PC-3 (cell line): ENCODE data around the gene LSM12. TPM values are rescaled to one million over a fixed set of nuclear protein-coding genes. Genes with fewer than 3 reads are reported as not detected.
A peak's percentile ranks its signal among the peaks of the same experiment; 100 is the strongest.

Experiments used
- ATAC-seq: fragments of 200-7000 bp; cut with Tn5 transposase; 2 replicates; pipeline ENCODE4 v1.9.1; 2020; ENCODE audit warnings: mild to moderate bottlenecking, moderate library complexity
- BruUV-seq: library from RNA; stranded (reverse); fragments of 400-500 nt; replicated peaks from 2 replicates; lab custom pipeline; 2021; lab: Mats Ljungman, UMichigan
- CTCF ChIA-PET: fragments of 300-600 bp; sonication (Branson Sonifier 250); formaldehyde crosslinking; loops from one replicate; lab custom pipeline; 2022; ENCODE audit warnings: antibody characterized with exemption; lab: Charles Lee
- POLR2A ChIA-PET: fragments of 300-600 bp; sonication (Branson Sonifier 250); formaldehyde crosslinking; loops from one replicate; lab custom pipeline; 2022; ENCODE audit warnings: antibody characterized with exemption; ENCODE audit not compliant: unreplicated experiment; lab: Charles Lee
- DNase-seq: peaks from one replicate; pipeline ENCODE4 v3.0.0-alpha.2; 2015
- H2AFZ ChIP-seq: fragments of 300-600 bp; sonication (generic); 2 replicates; pipeline ENCODE4 v1.6.0; 2016; ENCODE audit warnings: antibody characterized with exemption, low read length
- H3F3A ChIP-seq: fragments of 300-600 bp; sonication (generic); one replicate; pipeline ENCODE4 v1.6.0; 2017; ENCODE audit warnings: antibody characterized with exemption, low read length, control low read depth, mild to moderate bottlenecking; ENCODE audit not compliant: unreplicated experiment
- H3K27ac ChIP-seq: fragments of 300-600 bp; sonication (generic); 2 replicates; pipeline ENCODE4 v1.5.1; 2016; ENCODE audit warnings: mild to moderate bottlenecking, low read length
- H3K27me3 ChIP-seq: fragments of 300-600 bp; sonication (generic); 2 replicates; pipeline ENCODE4 v1.6.1; 2016; ENCODE audit warnings: low read length, mixed read lengths
- H3K36me3 ChIP-seq: fragments of 300-600 bp; sonication (generic); 2 replicates; pipeline ENCODE4 v1.6.1; 2016; ENCODE audit warnings: low read depth, mixed run types, low read length, mixed read lengths
- H3K4me1 ChIP-seq: fragments of 300-600 bp; sonication (generic); 2 replicates; pipeline ENCODE4 v1.5.1; 2016; ENCODE audit warnings: low read length; ENCODE audit not compliant: insufficient read depth
- H3K4me2 ChIP-seq: fragments of 300-600 bp; sonication (generic); 2 replicates; pipeline ENCODE4 v1.6.0; 2016; ENCODE audit warnings: low read length
- H3K4me3 ChIP-seq: fragments of 300-600 bp; sonication (generic); 2 replicates; pipeline ENCODE4 v1.5.1; 2016; ENCODE audit warnings: mild to moderate bottlenecking, low read length, mixed read lengths
- H3K79me2 ChIP-seq: fragments of 300-600 bp; sonication (generic); 2 replicates; pipeline ENCODE4 v1.6.1; 2017; ENCODE audit warnings: low read length, mixed read lengths
- H3K9ac ChIP-seq: fragments of 300-600 bp; sonication (generic); 2 replicates; pipeline ENCODE4 v1.6.0; 2016; ENCODE audit warnings: mild to moderate bottlenecking, low read length
- H3K9me2 ChIP-seq: fragments of 300-600 bp; sonication (generic); replicated peaks from 2 replicates; pipeline ENCODE4 v1.6.1; 2016; ENCODE audit warnings: mixed run types, low read length, mixed read lengths
- H3K9me3 ChIP-seq: fragments of 300-600 bp; sonication (generic); 2 replicates; pipeline ENCODE4 v1.6.1; 2016; ENCODE audit warnings: low read length, mixed read lengths
- H4K20me1 ChIP-seq: fragments of 300-600 bp; sonication (generic); 2 replicates; pipeline ENCODE4 v1.6.1; 2016; ENCODE audit warnings: low read length, mixed read lengths
- EZH2 ChIP-seq: fragments of 300-600 bp; sonication (generic); IDR thresholded peaks from one replicate; pipeline ENCODE4 v1.6.1; 2017; ENCODE audit warnings: antibody characterized with exemption, mild to moderate bottlenecking, low read length; ENCODE audit not compliant: unreplicated experiment
- EZH2phosphoT487 ChIP-seq: fragments of 300-600 bp; sonication (generic); IDR thresholded peaks from 2 replicates; pipeline ENCODE4 v1.6.1; 2018; ENCODE audit warnings: mild to moderate bottlenecking, antibody characterized with exemption, low read length, borderline replicate concordance
- intact Hi-C: fragments of 100-400 bp; cut with micrococcal nuclease; formaldehyde crosslinking; loops from 2 replicates; pipeline ENCODE4 v1.9.0; 2023
- total RNA-seq: library from RNA; depleted of rRNA; stranded (reverse); fragments of >200 nt; gene quantifications from 2 replicates; pipeline ENCODE4 v1.2.3, GENCODE V29; 2014
- TF ChIP-seq, protein P1 (sequence below): fragments of 300-600 bp; sonication (generic); conservative IDR thresholded peaks from 2 replicates; pipeline ENCODE4 v1.5.1; 2017; ENCODE audit warnings: antibody characterized with exemption, low read depth, mild to moderate bottlenecking, low read length

Gene LSM12
- total RNA-seq, 1 experiment from 2014 or later = 118 TPM

DNA sequence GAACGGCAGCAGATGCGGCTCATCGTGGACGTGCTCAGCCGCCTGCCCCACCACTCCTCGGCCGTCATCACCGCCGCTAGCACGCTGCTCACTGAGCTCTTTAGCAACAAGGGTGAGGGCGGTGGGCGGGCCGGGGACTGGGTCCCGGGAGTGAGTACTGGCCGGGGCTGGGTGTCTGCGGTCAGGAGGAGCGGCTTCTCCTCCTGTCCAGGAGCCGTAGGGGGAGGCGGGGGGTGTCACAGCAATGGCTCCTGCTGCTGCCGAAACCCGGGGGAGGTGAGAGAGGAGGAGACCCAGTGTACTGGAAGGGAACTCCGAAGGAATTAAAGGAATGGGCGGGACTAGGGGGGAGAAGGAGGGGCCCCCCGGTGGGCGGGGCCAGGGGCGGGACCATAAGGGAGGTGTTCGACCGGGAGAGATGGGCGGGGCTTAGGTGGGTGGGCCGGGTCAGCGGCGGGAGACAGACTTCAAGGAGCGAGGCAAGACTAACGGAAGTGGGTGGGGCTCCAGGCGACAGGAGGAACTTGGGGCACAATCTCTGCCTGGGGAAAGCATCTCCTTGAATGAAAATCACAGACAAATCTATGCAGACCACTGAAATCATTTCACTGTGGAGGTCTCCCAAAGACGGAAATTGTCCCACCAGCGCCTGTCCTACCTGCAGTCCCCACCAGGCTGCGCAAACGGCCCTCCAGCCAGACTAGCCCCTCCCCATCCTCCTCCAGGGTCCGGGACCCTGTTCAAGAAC, 59.7 kb downstream of the LSM12 start:
- no peaks in the 10 kb centered on the region for H3K27me3 ChIP-seq
- ChIA-PET CTCF (interaction anchor here (0.6 to 1.3 kb wide), 8 partner anchors 11 to 212 kb away, joined by 3 to 9 read pairs (median 4); partner anchors contain the start of gene G6PC3), POLR2A (interaction anchor here (0.5 to 0.6 kb wide), 5 partner anchors 93 to 550 kb away, joined by 3 to 4 read pairs (median 3); partner anchors contain the start of gene HDAC5)
- H3K36me3 ChIP-seq = peaks cover 10% of the 10 kb centered on the region; the same call in 1 of the 2 replicates
- no peaks in the 10 kb centered on the region for H3K9me3 ChIP-seq
- ATAC-seq (peak; percentile 59), DNase-seq (peak; percentile 100)
- H3K4me3 ChIP-seq = peak overlapping the region; percentile 83
- H3K4me1 ChIP-seq = peaks cover 33% of the 10 kb centered on the region
- intact Hi-C loops = loop anchor here (1.0 to 5.0 kb wide), 3 partner anchors 8 to 131 kb away; partner anchors contain the start of gene TMEM101
- H3K9ac ChIP-seq = peak overlapping the region; percentile 74
- H3K27ac ChIP-seq = peak overlapping the region; percentile 66
- H3K9me2 ChIP-seq = no peaks in the 10 kb centered on the region
- H3K4me2 ChIP-seq = peak overlapping the region; percentile 96
- peaks cover 4% of the 10 kb centered on the region for H3F3A ChIP-seq
- no TSS peak for BruUV-seq
- peak overlapping the region; percentile 89 for H2AFZ ChIP-seq
- TF ChIP-seq, protein P1, sequence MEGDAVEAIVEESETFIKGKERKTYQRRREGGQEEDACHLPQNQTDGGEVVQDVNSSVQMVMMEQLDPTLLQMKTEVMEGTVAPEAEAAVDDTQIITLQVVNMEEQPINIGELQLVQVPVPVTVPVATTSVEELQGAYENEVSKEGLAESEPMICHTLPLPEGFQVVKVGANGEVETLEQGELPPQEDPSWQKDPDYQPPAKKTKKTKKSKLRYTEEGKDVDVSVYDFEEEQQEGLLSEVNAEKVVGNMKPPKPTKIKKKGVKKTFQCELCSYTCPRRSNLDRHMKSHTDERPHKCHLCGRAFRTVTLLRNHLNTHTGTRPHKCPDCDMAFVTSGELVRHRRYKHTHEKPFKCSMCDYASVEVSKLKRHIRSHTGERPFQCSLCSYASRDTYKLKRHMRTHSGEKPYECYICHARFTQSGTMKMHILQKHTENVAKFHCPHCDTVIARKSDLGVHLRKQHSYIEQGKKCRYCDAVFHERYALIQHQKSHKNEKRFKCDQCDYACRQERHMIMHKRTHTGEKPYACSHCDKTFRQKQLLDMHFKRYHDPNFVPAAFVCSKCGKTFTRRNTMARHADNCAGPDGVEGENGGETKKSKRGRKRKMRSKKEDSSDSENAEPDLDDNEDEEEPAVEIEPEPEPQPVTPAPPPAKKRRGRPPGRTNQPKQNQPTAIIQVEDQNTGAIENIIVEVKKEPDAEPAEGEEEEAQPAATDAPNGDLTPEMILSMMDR = peak; percentile 64
- no peak for TF ChIP-seq EZH2phosphoT487
- H3K79me2 ChIP-seq = peaks cover 18% of the 10 kb centered on the region; the same call in 1 of the 2 replicates
- H4K20me1 ChIP-seq = no peaks in the 10 kb centered on the region

DNA sequence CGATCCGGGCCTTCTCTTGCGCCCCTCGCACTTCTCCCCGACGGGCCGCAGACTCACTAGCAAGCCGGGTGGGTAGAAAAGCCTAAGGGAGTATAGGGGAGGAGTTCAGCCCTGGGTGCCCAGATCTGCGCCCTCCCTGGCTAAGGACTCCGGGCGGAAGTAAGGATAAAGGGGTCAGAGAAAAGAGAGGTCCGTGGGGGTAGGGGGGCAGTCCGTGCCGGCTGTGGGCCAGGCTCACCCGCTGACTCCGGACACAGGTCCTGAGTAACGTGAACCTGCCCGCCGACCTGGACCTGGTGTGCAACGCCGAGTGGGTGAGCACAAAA, 60.2 kb downstream of the LSM12 start:
- peaks cover 4% of the 10 kb centered on the region for H3F3A ChIP-seq
- DNase-seq (no peak), ATAC-seq (peak; percentile 1; the same call in 1 of the 2 replicates)
- H3K79me2 ChIP-seq = peaks cover 18% of the 10 kb centered on the region; the same call in 1 of the 2 replicates
- CTCF ChIA-PET = interaction anchor here (0.6 to 1.3 kb wide), 7 partner anchors 12 to 212 kb away, joined by 3 to 5 read pairs (median 4); partner anchors contain the start of gene G6PC3
- intact Hi-C loops = loop anchor here (1.0 to 5.0 kb wide), 3 partner anchors 8 to 131 kb away; partner anchors contain the start of gene TMEM101
- H2AFZ ChIP-seq = peak overlapping the region; percentile 63
- peaks cover 10% of the 10 kb centered on the region; the same call in 1 of the 2 replicates for H3K36me3 ChIP-seq
- peak overlapping the region; percentile 96 for H3K4me2 ChIP-seq
- H3K9me3 ChIP-seq = no peaks in the 10 kb centered on the region
- H3K27ac ChIP-seq = peak overlapping the region; percentile 66
- H3K27me3 ChIP-seq = no peaks in the 10 kb centered on the region
- H3K9me2 ChIP-seq = no peaks in the 10 kb centered on the region
- TSS peak; percentile 75 for BruUV-seq
- no peaks in the 10 kb centered on the region for H4K20me1 ChIP-seq
- peak overlapping the region; percentile 74 for H3K9ac ChIP-seq
- H3K4me3 ChIP-seq = peak overlapping the region; percentile 83
- H3K4me1 ChIP-seq = peaks cover 33% of the 10 kb centered on the region
- TF ChIP-seq EZH2phosphoT487 (no peak), EZH2 (no peak)
- TF ChIP-seq, protein P1 = no peak
- POLR2A ChIA-PET = interaction anchor here (0.5 to 0.6 kb wide), 3 partner anchors 92 to 117 kb away, joined by 3 to 4 read pairs (median 3); partner anchors contain the start of gene HDAC5
